Tibial nerve (tissue), 4 donors: ENCODE measurements around the gene CHD9NB. TPM values are rescaled to one million over a fixed set of nuclear protein-coding genes. Genes with fewer than 3 reads are reported as not detected.

Source experiments
- DNase-seq, 2 donors: peaks; one replicate each; pipeline ENCODE4 v3.0.0-alpha.2; 2019; ENCODE audit warnings: low spot score in 2 of 2
- H3K27ac ChIP-seq, 4 donors: fragments of 200-600 bp; sonication (generic) in 3 of 4; one replicate each; pipeline ENCODE4 v1.5.1; 2017 to 2019; ENCODE audit warnings: mild to moderate bottlenecking in 1 of 4
- H3K27me3 ChIP-seq, 2 donors: fragments of 200-600 bp; sonication (generic) in 1 of 2; one replicate each; pipeline versions ENCODE4 v1.5.1 to v1.6.0; 2017 to 2019
- H3K36me3 ChIP-seq, 3 donors: fragments of 200-600 bp; sonication (generic); one replicate each; pipeline ENCODE4 v1.5.1; 2018 to 2019
- H3K4me1 ChIP-seq, 4 donors: fragments of 200-600 bp; sonication (generic) in 3 of 4; one replicate each; pipeline ENCODE4 v1.5.1; 2017 to 2019
- H3K4me3 ChIP-seq, 4 donors: fragments of 200-600 bp; sonication (generic) in 3 of 4; one replicate each; pipeline ENCODE4 v1.5.1; 2017 to 2019; ENCODE audit warnings: mild to moderate bottlenecking in 1 of 4, moderate library complexity in 1 of 4
- H3K9me3 ChIP-seq, 4 donors: fragments of 200-600 bp; sonication (generic) in 3 of 4; one replicate each; pipeline ENCODE4 v1.5.1; 2017 to 2019
- EP300 ChIP-seq, 2 donors: sonication (generic); formaldehyde crosslinking; IDR thresholded peaks; one replicate each; pipeline ENCODE4 v1.6.1; 2017; ENCODE audit warnings: antibody characterized with exemption in 2 of 2, mild to moderate bottlenecking in 1 of 2
- POLR2A ChIP-seq, 2 donors: fragments of 450-650 bp; IDR thresholded peaks; one replicate each; pipeline ENCODE4 v1.6.1; 2017; ENCODE audit warnings: antibody characterized with exemption in 2 of 2, mild to moderate bottlenecking in 2 of 2, moderate library complexity in 2 of 2
- WGBS, 2 donors: methylation state at CpG; one replicate each; pipeline ENCODE4 v1.1.5; 2018; 5-methylcytosine and 5-hydroxymethylcytosine counted together
- total RNA-seq, 4 donors: library from RNA; depleted of rRNA; stranded (reverse); fragments of >200 nt; gene quantifications; one replicate each; pipeline ENCODE4 v1.1.0, GENCODE V29; 2016
- TF ChIP-seq, protein P1 (sequence below), 5 experiments: fragments of 200-600 bp in 3 of 5; fragments of 450-650 bp in 2 of 5; sonication (generic) in 3 of 5; IDR thresholded peaks; one replicate each; pipeline ENCODE4 v1.5.1; 2016 to 2019; ENCODE audit warnings: antibody characterized with exemption in 5 of 5, mild to moderate bottlenecking in 3 of 5, moderate library complexity in 2 of 5

CHD9NB gene
- total RNA-seq, 4 donors from 2014 or later = 5.1 to 16.4 (median 9.3) TPM

- Histone ChIP-seq H3K9me3 (no peaks in the 10 kb centered on the region), H3K27me3 (no peaks in the 10 kb centered on the region), H3K4me1 (peaks cover 0 to 72% (median 44%) of the 10 kb centered on the region in 4 donors), H3K4me3 (peak overlapping the region; percentile 12 to 57 (median 53)), H3K27ac (peak overlapping the region; percentile 71 to 96 (median 92)), H3K36me3 (no peaks in the 10 kb centered on the region)
- 8% methylated on average over 16 of the region's 16 CpGs for WGBS, 2 donors
- TF ChIP-seq POLR2A (IDR thresholded peaks at IDR 0.05) (no peak), EP300 (IDR thresholded peaks at IDR 0.05) (peak in 1 of 2 donors; percentile 81)
- TF ChIP-seq, protein P1, sequence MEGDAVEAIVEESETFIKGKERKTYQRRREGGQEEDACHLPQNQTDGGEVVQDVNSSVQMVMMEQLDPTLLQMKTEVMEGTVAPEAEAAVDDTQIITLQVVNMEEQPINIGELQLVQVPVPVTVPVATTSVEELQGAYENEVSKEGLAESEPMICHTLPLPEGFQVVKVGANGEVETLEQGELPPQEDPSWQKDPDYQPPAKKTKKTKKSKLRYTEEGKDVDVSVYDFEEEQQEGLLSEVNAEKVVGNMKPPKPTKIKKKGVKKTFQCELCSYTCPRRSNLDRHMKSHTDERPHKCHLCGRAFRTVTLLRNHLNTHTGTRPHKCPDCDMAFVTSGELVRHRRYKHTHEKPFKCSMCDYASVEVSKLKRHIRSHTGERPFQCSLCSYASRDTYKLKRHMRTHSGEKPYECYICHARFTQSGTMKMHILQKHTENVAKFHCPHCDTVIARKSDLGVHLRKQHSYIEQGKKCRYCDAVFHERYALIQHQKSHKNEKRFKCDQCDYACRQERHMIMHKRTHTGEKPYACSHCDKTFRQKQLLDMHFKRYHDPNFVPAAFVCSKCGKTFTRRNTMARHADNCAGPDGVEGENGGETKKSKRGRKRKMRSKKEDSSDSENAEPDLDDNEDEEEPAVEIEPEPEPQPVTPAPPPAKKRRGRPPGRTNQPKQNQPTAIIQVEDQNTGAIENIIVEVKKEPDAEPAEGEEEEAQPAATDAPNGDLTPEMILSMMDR (IDR thresholded peaks at IDR 0.05) = no peak
- peak; percentile 68 to 74 for DNase-seq
These were observed 46.0 kb upstream of the CHD9NB start for GRCh38 chr16:53098526-53099317.

DNA sequence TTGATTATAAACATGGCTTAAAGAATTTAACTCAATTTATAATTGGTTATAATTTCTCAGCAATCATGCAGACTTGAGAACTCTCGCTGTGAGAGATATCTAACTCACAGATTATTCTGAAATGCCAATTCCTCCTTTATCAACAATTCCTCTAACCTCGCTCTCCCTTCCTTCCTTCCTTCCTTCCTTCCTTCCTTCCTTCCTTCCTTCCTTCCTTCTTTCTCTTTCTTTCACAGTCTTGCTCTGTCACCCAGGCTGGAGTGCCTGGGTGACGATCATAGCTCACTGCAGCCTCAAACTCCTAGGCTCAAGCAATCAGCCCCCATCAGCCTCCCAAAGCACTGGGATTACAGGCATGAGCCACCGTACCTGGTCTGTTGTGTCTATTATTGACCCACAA, 44.5 kb upstream of the CHD9NB start:
- Histone ChIP-seq H3K4me1 (peaks cover 0 to 83% (median 58%) of the 10 kb centered on the region in 4 donors), H3K27me3 (no peaks in the 10 kb centered on the region), H3K36me3 (no peaks in the 10 kb centered on the region), H3K9me3 (no peaks in the 10 kb centered on the region), H3K4me3 (no peak overlapping the region), H3K27ac (peak overlapping the region in 2 of 4 donors; percentile 8 to 93)
- WGBS, 2 donors = 89 to 93% methylated on average over 4 of the region's 4 CpGs
- no peak for TF ChIP-seq EP300 (IDR thresholded peaks at IDR 0.05)
- TF ChIP-seq, protein P1 (IDR thresholded peaks at IDR 0.05) = no peak
- TF ChIP-seq POLR2A (IDR thresholded peaks at IDR 0.05) = no peak
- DNase-seq = no peak

DNA sequence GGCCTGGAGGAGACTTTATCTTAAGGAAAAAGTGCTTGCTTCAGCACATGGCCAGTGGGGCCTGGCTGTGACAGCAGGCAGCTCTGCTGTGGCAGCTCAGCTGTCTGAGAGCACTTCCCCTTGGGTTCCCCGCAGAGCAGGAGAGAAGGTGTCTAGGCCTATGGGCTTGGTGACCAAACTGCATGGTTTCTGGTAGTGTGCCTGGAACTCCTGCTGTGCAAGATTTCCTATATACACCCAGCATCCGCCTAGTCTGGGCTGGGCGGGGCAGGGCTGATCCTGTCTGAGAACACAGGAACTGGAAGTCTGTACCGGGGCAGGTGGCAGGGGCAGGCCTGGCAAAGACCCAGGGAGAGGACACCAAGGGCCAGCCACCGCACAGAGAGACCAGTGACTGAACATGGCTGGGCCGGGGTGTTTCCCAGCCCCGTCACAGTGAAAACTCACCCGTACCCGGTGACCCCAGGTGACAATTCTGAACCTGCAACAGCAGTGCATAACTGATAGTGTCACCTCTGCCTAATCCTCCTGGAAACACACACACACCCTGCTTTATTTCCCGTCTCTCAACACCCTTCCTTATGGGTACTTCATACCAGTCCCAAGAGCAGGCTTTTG, 41.4 kb upstream of the CHD9NB start:
- no peaks in the 10 kb centered on the region for H3K27me3 ChIP-seq
- peaks cover 7 to 85% (median 65%) of the 10 kb centered on the region in 4 donors for H3K4me1 ChIP-seq
- no peak for TF ChIP-seq POLR2A (IDR thresholded peaks at IDR 0.05)
- TF ChIP-seq EP300 (IDR thresholded peaks at IDR 0.05) = no peak
- TF ChIP-seq, protein P1 (IDR thresholded peaks at IDR 0.05) = no peak
- H3K36me3 ChIP-seq = no peaks in the 10 kb centered on the region
- peak in 1 of 2 donors; percentile 22 for DNase-seq
- H3K27ac ChIP-seq = peak overlapping the region in 3 of 4 donors; percentile 64 to 93 (median 72)
- H3K4me3 ChIP-seq = no peak overlapping the region
- no peaks in the 10 kb centered on the region for H3K9me3 ChIP-seq
- 70 to 75% methylated on average over 8 of the region's 10 CpGs for WGBS, 2 donors

DNA sequence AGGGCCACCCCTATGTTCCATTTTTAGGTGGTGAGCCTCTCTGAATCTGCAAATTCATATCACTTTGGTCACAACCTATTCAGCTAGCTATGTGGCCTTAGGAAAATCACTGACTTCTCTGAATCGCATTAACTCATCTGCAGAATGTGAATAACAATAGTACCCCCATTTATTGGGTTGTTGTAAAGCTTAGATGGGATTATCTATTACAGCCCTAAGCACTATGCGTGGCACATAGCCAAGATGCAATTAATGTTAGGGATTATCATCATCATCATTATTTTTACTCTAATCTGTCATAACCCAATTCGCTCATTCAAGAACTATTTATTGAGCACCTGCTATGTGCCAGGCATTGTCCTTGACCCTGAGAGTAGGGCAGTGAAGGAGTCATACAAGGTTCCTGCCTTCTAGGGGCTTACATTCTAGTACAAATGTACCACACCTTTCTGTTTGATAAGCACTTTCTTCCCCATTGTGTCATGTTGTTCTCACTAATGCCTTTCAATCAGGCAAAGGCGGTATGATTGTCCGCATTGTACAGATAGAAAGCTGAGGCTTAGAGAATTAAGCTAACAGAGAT, 40.6 kb upstream of the CHD9NB start:
- 95 to 98% methylated on average over 5 of the region's 5 CpGs for WGBS, 2 donors
- Histone ChIP-seq H3K27me3 (no peaks in the 10 kb centered on the region), H3K27ac (peak overlapping the region in 3 of 4 donors; percentile 64 to 93 (median 72)), H3K4me3 (no peak overlapping the region), H3K36me3 (no peaks in the 10 kb centered on the region), H3K9me3 (no peaks in the 10 kb centered on the region), H3K4me1 (peaks cover 7 to 85% (median 57%) of the 10 kb centered on the region in 4 donors)
- no peak for DNase-seq
- TF ChIP-seq, protein P1 (IDR thresholded peaks at IDR 0.05) = no peak
- TF ChIP-seq POLR2A (IDR thresholded peaks at IDR 0.05) = no peak
- TF ChIP-seq EP300 (IDR thresholded peaks at IDR 0.05) = no peak
